Central memory CD8-positive, alpha-beta T cell (primary cell): ENCODE measurements around the gene SHISA5.

Experiments
- ATAC-seq: fragments of 150-1000 bp; cut with Tn5 transposase; replicated peaks from 2 replicates; pipeline ENCODE4 v1.10.0; 2022; ENCODE audit warnings: mild to moderate bottlenecking, moderate FRiP score, moderate number of reproducible peaks; ENCODE audit not compliant: poor library complexity, severe bottlenecking; ENCODE audit errors: extremely low read depth
- DNase-seq, 2 donors: peaks; one replicate each; pipeline ENCODE4 v3.0.0; 2021; ENCODE audit warnings: low spot score in 2 of 2
- H3K27ac Mint-ChIP-seq: one replicate; pipeline ENCODE4 v1.8.0; 2022; ENCODE audit warnings: low read depth, mild to moderate bottlenecking, moderate library complexity, mixed read lengths
- H3K27me3 Mint-ChIP-seq: one replicate; pipeline ENCODE4 v1.8.0; 2022; ENCODE audit warnings: mixed read lengths
- H3K36me3 Mint-ChIP-seq: one replicate; pipeline ENCODE4 v1.8.0; 2022; ENCODE audit warnings: mild to moderate bottlenecking, moderate library complexity, mixed read lengths; ENCODE audit not compliant: insufficient read depth
- H3K4me1 Mint-ChIP-seq: one replicate; pipeline ENCODE4 v1.8.0; 2022; ENCODE audit warnings: mixed read lengths
- H3K4me3 Mint-ChIP-seq: one replicate; pipeline ENCODE4 v1.8.0; 2022; ENCODE audit warnings: mild to moderate bottlenecking, moderate library complexity, mixed read lengths
- H3K9me3 Mint-ChIP-seq: one replicate; pipeline ENCODE4 v1.8.0; 2022; ENCODE audit warnings: mixed read lengths

Gene SHISA5

DNA sequence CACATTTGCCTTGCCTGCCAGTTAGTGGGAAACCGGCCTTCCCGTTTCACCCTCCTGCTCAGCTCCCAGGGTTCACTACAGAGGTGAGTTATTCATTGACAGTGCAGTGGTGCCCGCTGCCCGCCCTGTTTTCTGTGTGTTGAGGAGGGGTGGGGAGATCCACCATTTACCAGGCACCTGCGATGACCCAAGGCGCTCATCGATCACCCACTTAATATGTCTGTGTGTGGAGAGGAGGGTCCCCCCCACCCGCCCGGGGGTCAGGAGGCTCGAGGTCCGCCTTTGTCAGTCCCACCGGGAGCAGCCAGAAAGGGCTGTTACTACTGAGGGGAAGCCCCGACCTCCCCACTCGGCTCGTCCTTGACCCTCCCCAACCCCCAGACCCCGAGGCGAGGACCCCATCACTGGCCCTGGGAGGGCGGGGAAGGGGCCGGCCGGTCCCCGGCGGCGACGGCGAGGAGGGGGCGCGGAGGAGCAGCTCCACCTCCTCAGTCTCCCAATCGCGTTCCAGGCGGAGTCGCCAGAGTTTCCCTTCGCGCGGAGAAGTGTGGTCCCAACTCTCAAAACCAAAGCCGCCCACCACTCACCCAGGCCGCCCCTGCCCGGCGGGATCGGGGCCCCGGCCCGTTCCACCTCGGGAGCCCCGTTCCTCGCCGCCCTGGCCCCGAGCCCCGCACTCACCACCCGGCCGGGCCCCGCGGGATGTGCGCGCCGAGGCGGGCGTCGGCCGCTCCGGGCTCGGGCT, 75.2 kb downstream of the SHISA5 start:
- ATAC-seq, result peak; percentile 38

GRCh38 chr3:48428088-48428571, 75.8 kb downstream of the SHISA5 start:
- Mint-ChIP-seq H3K4me3 (peak overlapping the region; percentile 49), H3K36me3 (peaks cover 4% of the 10 kb centered on the region), H3K27me3 (no peaks in the 10 kb centered on the region), H3K27ac (no peak overlapping the region), H3K9me3 (no peaks in the 10 kb centered on the region), H3K4me1 (peaks cover 12% of the 10 kb centered on the region)
- ATAC-seq (no peak), DNase-seq (no peak)

More for the DNA sequence above, 75.2 kb downstream of the SHISA5 start:
- H3K4me1 Mint-ChIP-seq, result peaks cover 12% of the 10 kb centered on the region
- H3K9me3 Mint-ChIP-seq, result no peaks in the 10 kb centered on the region
- peaks cover 4% of the 10 kb centered on the region for H3K36me3 Mint-ChIP-seq
- DNase-seq, result no peak
- peak overlapping the region; percentile 49 for H3K4me3 Mint-ChIP-seq
- no peaks in the 10 kb centered on the region for H3K27me3 Mint-ChIP-seq
- H3K27ac Mint-ChIP-seq, result no peak overlapping the region

DNA sequence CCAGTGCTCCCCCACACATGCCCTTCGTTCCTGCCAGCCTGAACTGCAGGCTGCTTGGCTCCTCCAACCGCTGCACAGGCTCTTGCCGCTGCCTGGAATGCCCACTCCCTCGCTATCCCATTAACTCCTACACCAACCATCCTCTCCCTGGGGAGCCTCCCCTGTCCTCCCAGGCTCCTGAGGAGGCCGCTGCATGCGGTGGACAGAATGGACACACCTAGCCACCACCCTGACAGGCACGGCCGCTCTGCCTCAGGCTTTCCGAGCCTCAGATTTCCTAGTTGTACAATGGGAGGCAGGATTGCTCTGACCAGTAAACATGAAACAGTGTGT, 76.4 kb downstream of the SHISA5 start:
- Mint-ChIP-seq H3K27ac (no peak overlapping the region), H3K4me1 (peaks cover 12% of the 10 kb centered on the region), H3K4me3 (peak overlapping the region; percentile 49), H3K27me3 (no peaks in the 10 kb centered on the region), H3K36me3 (peaks cover 4% of the 10 kb centered on the region), H3K9me3 (no peaks in the 10 kb centered on the region)
- ATAC-seq (no peak), DNase-seq (no peak)

- Mint-ChIP-seq H3K36me3 (peaks cover 4% of the 10 kb centered on the region), H3K9me3 (no peaks in the 10 kb centered on the region), H3K4me1 (peaks cover 12% of the 10 kb centered on the region), H3K27me3 (no peaks in the 10 kb centered on the region), H3K27ac (no peak overlapping the region), H3K4me3 (no peak overlapping the region)
- DNase-seq (no peak), ATAC-seq (no peak)
Observed at GRCh38 chr3:48426944-48427629, 76.9 kb downstream of the SHISA5 start.

DNA sequence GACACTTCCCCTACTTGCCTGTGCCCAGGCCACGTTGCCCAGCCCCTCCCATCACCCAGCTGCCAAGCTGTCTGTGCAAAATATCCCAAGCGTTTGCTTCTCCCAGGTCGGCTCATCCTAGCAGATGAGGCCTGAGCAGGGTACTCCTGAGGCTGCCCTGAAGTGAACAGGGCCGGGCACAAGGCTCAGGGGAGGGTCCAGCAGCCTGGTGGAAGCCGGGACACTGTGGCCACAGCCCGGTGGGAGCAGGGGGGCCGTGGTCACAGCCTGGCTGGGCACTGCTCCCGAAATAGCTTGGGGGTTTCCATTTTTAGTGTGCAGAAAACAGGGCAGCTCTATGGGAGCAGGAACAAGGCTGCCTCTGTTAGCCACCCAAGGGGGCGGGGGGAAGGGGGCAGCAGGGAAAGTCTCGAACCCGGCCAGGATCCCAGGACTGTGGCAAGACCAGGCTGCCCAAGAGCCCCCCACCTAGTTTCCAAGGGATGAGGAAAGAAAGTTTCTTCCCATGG, 77.5 kb downstream of the SHISA5 start:
- H3K27me3 Mint-ChIP-seq, result no peaks in the 10 kb centered on the region
- DNase-seq, result no peak

GRCh38 chr3:48425281-48425812, 78.6 kb downstream of the SHISA5 start:
- Mint-ChIP-seq H3K4me1 (peaks cover 6% of the 10 kb centered on the region), H3K4me3 (no peak overlapping the region), H3K9me3 (no peaks in the 10 kb centered on the region), H3K27me3 (no peaks in the 10 kb centered on the region), H3K27ac (no peak overlapping the region), H3K36me3 (peaks cover 4% of the 10 kb centered on the region)
- DNase-seq (no peak), ATAC-seq (no peak)

More for the DNA sequence above, 77.5 kb downstream of the SHISA5 start:
- H3K4me1 Mint-ChIP-seq, result peaks cover 12% of the 10 kb centered on the region
- no peaks in the 10 kb centered on the region for H3K9me3 Mint-ChIP-seq
- peaks cover 4% of the 10 kb centered on the region for H3K36me3 Mint-ChIP-seq
- H3K4me3 Mint-ChIP-seq, result no peak overlapping the region
- H3K27ac Mint-ChIP-seq, result no peak overlapping the region
- ATAC-seq, result no peak

DNA sequence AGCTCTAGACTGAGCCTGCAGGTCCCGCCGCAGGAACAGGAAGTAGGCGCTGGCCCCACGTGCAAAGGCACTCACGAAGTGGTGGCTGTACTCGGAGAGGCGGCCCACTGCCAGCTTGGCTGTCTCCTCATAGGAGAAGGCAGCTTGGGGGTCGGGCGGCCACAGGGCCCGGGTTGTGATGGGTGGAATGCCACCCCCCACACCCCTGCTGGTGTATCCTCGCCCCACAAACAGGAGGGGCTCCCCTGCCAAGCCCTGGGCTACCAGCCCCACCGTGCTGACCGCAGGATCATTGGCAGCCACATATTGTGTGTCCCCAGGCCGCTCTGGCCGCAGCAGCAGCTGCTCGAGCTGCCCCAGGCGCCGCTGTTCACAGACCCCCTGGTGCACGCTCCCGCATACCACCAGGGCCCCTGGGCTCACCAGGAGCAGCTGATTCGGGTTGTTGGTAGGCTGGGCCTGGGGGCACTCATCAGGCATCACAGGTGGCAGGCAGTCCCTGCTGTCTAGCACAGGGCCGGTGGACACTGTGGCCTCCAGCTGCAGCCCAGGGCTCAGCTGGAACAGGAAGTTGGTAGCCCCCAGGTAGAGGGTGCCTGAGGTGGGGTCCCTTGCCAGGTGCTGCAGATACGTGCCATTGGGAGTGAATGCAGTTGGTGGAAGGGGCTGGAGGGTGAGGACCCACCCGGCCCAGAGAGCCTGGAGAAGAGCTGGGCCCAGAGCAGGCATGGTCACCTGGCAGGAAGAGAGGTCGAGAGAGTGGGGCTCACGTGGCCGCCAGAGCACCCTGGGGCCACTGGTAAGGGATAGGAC, 79.9 kb downstream of the SHISA5 start:
- H3K36me3 Mint-ChIP-seq, result peaks cover 2% of the 10 kb centered on the region
- DNase-seq (no peak), ATAC-seq (no peak)
- H3K27ac Mint-ChIP-seq, result peak overlapping the region; percentile 6
- no peaks in the 10 kb centered on the region for H3K9me3 Mint-ChIP-seq
- no peaks in the 10 kb centered on the region for H3K27me3 Mint-ChIP-seq
- H3K4me1 Mint-ChIP-seq, result no peaks in the 10 kb centered on the region
- no peak overlapping the region for H3K4me3 Mint-ChIP-seq

DNA sequence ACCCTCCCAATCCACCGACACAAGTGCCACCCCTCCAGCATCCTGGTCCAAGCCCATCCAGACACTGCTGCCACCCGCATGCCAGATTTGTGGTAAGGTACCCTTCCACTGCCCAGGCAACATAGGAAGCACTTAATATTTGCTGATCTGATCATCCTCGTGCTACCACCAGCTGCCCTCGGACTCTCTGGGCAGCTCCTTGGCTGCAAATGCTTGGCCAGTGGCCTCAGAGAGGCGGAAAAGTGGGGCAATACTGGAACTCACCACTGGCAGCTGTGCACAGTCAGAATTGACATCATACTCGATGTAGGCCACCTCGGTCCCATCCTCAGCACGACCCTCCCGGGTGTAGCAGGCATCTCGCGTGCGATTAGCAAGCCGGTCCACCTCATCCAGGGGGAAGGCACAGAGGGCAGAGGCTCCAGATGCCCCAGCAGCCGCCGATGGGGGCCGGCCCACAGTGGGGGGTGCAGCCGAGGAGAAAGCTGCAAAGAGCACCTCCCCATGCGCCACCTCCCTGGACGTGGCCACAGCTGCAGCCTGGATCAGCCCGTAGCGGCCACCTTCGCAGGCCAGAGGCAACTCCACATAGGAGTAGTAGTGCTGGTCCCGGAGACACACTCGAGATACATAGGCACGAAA, 80.6 kb downstream of the SHISA5 start:
- Mint-ChIP-seq H3K9me3 (no peaks in the 10 kb centered on the region), H3K4me3 (no peak overlapping the region)
- ATAC-seq, result no peak

GRCh38 chr3:48422681-48423080, 81.3 kb downstream of the SHISA5 start:
- Mint-ChIP-seq H3K36me3 (peaks cover 4% of the 10 kb centered on the region), H3K9me3 (no peaks in the 10 kb centered on the region), H3K4me1 (no peaks in the 10 kb centered on the region), H3K27me3 (no peaks in the 10 kb centered on the region), H3K4me3 (no peak overlapping the region), H3K27ac (no peak overlapping the region)
- DNase-seq (no peak), ATAC-seq (no peak)

More for the DNA sequence above, 80.6 kb downstream of the SHISA5 start:
- no peaks in the 10 kb centered on the region for H3K27me3 Mint-ChIP-seq
- no peaks in the 10 kb centered on the region for H3K4me1 Mint-ChIP-seq
- no peak overlapping the region for H3K27ac Mint-ChIP-seq
- H3K36me3 Mint-ChIP-seq, result peaks cover 2% of the 10 kb centered on the region
- no peak for DNase-seq

- Mint-ChIP-seq H3K4me1 (no peaks in the 10 kb centered on the region), H3K4me3 (no peak overlapping the region), H3K36me3 (peaks cover 4% of the 10 kb centered on the region), H3K27me3 (no peaks in the 10 kb centered on the region), H3K27ac (no peak overlapping the region), H3K9me3 (no peaks in the 10 kb centered on the region)
- no peak for ATAC-seq
- no peak for DNase-seq
Observed at GRCh38 chr3:48422272-48422671, 81.7 kb downstream of the SHISA5 start.

DNA sequence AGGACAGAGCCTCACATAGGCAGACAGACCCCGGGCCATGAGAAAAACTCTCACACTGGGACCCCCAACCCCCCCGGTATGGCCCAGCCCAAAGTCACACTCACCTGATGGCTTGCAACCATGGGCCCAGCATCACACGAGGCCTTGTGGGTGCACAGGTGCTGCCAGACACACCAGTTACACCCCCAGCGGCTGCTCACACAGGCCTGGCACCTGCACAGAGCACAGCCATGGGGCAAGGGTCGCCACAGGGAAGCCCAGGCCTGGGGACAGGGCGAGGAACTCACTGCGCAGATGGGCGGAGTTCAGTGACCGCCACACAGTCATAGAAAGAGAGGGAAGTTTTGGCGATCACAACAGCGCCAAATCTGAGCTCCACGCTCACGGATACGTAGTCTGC, 83.4 kb downstream of the SHISA5 start:
- H3K36me3 Mint-ChIP-seq, result peaks cover 4% of the 10 kb centered on the region

GRCh38 chr3:48419597-48419996, 84.4 kb downstream of the SHISA5 start:
- no peaks in the 10 kb centered on the region for H3K4me1 Mint-ChIP-seq
- no peaks in the 10 kb centered on the region for H3K27me3 Mint-ChIP-seq
- no peak overlapping the region for H3K27ac Mint-ChIP-seq
- H3K4me3 Mint-ChIP-seq, result no peak overlapping the region
- DNase-seq (no peak), ATAC-seq (no peak)
- H3K36me3 Mint-ChIP-seq, result peaks cover 2% of the 10 kb centered on the region
- no peaks in the 10 kb centered on the region for H3K9me3 Mint-ChIP-seq

More for the DNA sequence above, 83.4 kb downstream of the SHISA5 start:
- Mint-ChIP-seq H3K4me3 (no peak overlapping the region), H3K9me3 (no peaks in the 10 kb centered on the region), H3K27me3 (no peaks in the 10 kb centered on the region), H3K27ac (no peak overlapping the region), H3K4me1 (no peaks in the 10 kb centered on the region)
- ATAC-seq, result no peak
- no peak for DNase-seq
